GM10266 (cell line): ENCODE measurements around the gene ADGRB3.

Source experiments
- DNase-seq: peaks from one replicate; pipeline ENCODE4 v3.0.0; 2012; ENCODE audit errors: extremely low spot score
- TF ChIP-seq, protein P1 (sequence below): IDR thresholded peaks from 2 replicates; pipeline ENCODE4 v1.5.1; 2012; ENCODE audit warnings: mild to moderate bottlenecking, low read depth; ENCODE audit not compliant: control insufficient read depth, insufficient read depth; ENCODE audit errors: missing control alignments

The ADGRB3 gene

DNA sequence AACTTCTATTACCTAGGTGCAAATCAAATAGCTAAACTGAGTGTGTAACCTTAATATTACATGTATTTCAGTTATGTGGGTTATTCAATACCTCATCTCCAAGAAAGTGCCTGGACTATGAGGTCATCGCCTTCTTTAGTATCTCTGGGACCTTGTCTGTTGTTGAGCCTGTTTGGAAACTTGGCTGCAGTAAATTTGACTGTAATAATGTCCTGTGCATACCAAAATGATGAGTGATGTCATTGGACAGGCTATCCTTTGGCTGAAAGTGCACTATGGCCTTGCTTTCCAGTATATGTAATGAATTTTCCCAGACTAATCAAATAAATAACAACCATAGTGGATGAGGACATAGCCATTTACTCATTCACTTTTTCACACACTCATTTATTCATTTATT lies 455.1 kb downstream of the ADGRB3 start:
- no peak for DNase-seq
- TF ChIP-seq, protein P1, sequence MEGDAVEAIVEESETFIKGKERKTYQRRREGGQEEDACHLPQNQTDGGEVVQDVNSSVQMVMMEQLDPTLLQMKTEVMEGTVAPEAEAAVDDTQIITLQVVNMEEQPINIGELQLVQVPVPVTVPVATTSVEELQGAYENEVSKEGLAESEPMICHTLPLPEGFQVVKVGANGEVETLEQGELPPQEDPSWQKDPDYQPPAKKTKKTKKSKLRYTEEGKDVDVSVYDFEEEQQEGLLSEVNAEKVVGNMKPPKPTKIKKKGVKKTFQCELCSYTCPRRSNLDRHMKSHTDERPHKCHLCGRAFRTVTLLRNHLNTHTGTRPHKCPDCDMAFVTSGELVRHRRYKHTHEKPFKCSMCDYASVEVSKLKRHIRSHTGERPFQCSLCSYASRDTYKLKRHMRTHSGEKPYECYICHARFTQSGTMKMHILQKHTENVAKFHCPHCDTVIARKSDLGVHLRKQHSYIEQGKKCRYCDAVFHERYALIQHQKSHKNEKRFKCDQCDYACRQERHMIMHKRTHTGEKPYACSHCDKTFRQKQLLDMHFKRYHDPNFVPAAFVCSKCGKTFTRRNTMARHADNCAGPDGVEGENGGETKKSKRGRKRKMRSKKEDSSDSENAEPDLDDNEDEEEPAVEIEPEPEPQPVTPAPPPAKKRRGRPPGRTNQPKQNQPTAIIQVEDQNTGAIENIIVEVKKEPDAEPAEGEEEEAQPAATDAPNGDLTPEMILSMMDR = no peak

DNA sequence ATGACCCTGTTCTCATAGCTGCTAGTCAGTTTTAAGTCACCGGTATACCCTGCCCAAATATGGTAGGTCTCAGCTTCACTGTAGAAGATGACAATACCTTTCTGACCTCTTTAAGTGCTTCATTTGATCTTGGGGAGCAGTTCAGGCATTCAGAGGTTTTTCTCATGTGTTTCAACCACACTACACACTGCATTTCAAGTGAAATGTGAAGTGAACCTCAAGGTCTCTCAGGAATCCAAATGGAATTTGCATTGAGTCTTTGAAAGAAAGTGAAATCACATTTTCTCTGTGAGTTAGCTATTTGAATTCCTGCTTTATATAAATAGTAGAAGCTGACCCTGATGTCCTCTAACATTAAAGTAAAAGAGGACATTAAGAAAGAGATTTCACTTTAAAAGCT lies 461.6 kb downstream of the ADGRB3 start:
- TF ChIP-seq, protein P1 = no peak
- no peak for DNase-seq

DNA sequence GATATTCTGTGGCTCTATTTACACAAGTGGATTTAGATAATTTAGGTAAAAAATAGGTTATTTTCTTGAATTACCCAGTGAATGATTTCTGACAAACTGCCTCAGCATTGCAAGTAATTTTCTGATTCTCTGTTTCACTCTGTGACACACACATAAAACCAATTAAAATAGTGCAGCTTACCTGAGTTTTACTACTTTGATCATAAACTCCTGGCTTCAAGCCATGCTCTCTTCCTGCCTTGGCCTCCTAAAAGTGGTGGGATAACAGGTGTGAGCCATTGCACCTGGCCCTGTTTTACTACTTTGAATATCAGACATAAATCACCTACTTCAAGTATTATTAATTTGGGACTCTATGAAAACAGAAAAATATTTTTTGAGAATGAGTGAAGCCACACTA lies 462.9 kb downstream of the ADGRB3 start:
- TF ChIP-seq, protein P1 = no peak
- DNase-seq = no peak

DNA sequence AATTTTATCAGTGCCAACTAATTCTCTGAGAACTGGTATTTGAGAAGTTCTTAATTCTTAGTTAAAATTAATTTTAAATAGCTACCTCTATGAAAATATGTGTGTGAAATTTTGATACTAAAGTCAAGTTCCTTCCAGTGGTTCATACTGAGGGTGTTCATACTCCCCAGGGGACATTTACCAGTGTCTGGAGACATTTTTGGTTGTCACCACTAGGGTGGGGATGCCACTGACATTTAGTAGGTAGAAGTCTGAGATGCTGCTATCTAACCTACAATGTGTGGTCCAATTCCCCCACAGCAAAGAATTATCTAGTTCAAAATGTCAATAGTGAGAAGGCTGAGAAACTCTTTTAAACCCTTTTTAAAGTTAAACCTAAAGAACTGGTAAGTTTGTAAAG lies 463.8 kb downstream of the ADGRB3 start:
- TF ChIP-seq, protein P1 = no peak
- no peak for DNase-seq

DNA sequence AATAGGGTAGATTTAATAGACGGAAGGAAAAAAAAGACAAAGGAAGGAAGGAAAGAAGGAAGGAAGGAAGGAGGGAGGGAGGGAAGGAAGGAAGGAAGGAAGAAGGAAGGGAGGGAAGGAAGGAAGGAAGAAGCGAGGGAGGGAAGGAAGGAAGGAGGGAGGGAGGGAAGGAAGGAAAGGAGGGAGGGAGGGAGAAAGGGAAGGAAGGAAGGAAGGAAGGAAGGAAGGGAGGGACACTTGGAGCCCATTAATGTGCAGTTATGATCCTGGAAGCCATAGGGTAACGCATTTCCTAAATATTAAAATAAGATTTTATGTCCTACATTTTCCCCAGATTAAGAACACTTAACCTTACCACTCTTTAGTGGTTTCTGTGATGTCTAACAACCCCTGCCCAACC lies 465.7 kb downstream of the ADGRB3 start:
- TF ChIP-seq, protein P1 = no peak
- no peak for DNase-seq

DNA sequence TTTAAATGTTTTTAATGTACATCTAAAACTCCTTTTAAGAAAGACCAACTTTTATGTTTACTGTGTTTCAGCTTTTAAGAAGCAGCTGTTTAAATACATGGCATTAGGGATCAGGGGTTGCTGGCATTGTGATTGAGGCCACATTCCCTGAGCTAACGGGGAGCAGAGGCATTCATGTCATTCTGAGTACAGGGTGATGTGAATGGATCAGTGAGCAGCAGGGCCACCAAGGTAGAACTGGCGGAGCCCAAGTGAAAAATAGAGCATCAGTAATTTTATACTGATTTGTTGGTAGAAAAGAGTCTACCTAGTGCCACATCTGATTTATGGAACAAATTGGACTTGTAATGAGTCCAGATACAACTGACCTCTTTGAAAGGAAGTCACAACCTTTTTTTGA lies 467.3 kb downstream of the ADGRB3 start:
- TF ChIP-seq, protein P1 = no peak
- no peak for DNase-seq

DNA sequence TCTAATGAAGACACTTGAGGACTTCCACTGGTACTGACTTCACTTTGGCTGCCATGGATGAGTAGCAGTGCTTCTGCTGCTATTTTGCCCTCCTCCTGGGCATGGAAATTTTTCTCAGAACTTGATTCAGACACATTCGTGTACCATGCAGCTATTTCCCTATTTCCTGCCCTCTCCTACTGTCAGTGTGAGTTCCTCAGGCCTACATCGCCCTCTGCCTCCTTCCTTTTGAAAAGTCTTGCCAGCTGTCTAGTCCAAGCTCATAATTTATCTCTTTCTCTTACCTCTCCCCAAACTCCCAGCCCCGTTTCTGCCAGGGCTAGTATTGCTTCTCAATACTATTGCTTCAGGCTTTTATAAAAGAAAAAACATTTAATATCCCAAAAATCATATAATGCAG lies 470.2 kb downstream of the ADGRB3 start:
- TF ChIP-seq, protein P1 = no peak
- no peak for DNase-seq
